ENCODE measurements around the gene IGF1R.
A peak's percentile ranks its signal among the peaks of the same experiment; 100 is the strongest.
"Not testable (repeated sequence)": the region's sequence is repeated elsewhere in the genome, so short reads cannot be mapped to it uniquely, and the experiment has no call there.

The IGF1R gene

GRCh38 chr15:98647774-98648653 is at the start of gene IGF1R:
TSS of gene IGF1R (plus strand) at chr15:98648539. CDS start at chr15:98649582, 1,043 bp downstream.
- no peak for FAIRE-seq

DNA sequence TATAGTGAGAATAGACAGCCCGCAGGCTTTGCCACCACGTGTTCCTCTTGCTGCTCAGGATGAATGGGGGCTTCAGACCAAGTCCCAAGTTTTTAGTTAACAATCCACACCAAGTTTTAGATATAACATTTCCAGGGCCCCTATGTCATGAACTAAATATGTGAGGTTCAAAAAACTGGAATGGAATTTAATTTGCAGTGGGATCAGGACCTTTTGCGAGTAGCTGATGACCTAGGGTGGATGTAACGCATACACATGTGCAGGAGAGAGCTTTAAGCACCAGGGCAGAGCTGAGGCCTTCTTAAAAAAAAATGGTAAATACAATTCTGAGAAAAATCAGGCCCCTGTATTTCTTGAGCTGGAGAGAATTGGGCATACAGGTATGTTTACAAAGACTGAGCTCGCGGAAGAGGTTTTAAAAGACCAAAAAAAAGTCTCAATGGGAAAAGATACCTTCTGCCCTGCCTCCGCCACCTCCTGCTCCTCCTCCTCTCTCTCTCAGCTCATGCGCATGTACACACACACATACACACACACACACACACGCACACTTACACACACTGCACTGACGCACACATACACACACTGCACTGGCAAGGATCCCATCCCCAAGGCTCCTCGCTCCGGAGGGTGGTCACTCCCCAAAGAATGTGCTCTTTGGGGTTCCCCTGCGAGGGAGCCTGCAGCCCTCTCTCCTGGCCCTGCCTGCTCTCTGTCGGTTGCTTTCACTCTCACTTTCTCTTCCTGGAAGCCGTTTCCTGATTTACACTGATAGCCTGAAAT is 48.2 kb upstream of the IGF1R start:
- FAIRE-seq = no peak

DNA sequence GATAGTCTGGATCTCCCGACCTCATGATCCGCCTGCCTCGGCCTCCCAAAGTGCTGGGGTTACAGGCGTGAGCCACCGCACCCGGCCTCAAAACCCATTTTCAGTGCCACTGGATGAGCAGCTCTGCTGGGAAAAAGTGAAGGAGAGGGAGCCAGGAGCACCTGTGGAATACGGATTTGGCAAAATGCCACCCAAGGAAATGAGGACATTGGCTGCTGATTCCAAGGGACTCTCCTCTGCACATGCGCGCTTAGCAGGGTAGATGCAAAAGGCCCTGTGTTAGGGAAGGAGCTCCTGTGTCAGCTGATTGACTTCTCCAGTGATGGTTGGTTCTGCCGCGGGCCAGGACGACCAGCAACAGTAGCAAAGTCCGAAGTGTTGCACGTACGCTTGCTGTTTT is 43.4 kb upstream of the IGF1R start:
- no peak for FAIRE-seq

- FAIRE-seq = no peak
Observed at GRCh38 chr15:98609144-98609852, 39.0 kb upstream of the IGF1R start.

- no peak for FAIRE-seq
Observed at GRCh38 chr15:98610991-98611390, 37.3 kb upstream of the IGF1R start.

GRCh38 chr15:98611808-98612207 is 36.5 kb upstream of the IGF1R start:
- FAIRE-seq = no peak

GRCh38 chr15:98612490-98613110 is 35.7 kb upstream of the IGF1R start:
- no peak for FAIRE-seq

- no peak for FAIRE-seq
Observed at GRCh38 chr15:98614681-98615080, 33.7 kb upstream of the IGF1R start.

DNA sequence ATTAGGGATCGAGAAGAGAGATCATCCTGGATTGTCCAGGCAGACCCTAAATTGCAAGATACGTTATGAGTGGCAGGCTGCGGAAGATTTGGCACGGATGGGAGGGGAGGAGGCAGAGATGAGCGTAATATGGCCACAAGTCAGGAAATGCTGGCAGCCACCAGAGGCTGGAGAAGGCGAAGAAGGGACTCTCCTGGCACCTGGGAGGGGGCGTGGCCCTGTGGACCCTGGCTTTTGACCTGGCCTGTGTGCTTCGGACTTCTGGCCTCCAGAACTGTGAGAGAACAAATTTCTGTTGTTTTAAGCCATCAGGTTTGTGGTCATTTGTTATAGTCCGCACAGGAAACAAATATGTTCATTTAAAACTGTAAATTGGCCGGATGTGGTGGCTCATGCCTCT is 31.9 kb upstream of the IGF1R start:
- FAIRE-seq = no peak

DNA sequence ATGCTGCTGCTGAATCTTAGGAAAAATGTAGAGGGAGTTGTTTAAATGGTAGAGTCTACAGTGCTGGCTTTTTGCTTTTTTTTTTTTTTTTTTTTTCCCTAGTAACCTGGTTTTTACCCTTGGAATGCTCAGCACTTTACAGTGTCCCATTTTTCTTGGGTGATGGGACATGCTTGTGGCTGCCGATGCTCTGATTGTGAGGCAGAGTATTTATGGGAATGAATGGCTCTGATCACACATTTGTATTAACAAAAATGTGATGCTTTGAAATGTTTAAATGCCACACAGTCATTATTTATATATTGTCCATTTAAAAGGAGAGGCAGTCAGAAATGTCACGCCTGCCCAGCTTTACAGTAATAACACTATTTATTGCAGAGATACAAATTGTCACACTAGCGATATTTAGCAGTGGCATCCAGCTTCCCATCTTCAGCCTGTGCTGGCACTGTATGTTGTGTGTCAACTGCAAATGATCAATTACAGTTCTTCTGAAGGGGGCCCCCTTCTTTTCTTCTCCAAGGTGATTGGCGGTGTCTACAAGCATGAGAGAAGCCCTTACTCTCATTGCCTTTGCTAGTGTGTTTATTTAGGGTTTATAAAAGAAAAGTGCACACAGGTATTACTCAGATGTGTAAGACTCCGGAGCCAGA is 30.9 kb upstream of the IGF1R start:
- no peak for FAIRE-seq

DNA sequence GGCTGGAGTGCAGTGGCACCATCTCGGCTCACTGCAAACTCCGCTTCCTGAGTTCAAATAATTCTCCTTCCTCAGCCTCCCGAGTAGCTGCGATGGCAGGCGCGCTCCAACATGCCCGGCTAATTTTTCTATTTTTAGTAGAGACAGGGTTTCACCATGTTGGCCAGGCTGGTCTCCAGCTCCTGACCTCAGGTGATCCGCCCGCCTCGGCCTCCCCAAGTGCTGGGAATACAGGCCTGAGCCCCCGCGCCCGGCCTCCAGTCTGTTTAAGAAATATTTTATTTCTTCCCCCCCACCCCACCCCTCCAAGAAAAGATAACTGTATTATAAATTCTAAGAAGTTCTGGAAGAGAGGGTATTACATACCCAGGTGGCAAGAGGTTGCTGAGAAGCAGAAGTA is 29.8 kb upstream of the IGF1R start:
- FAIRE-seq = not testable (repeated sequence)

GRCh38 chr15:98620020-98620419 is 28.3 kb upstream of the IGF1R start:
- FAIRE-seq = no peak

DNA sequence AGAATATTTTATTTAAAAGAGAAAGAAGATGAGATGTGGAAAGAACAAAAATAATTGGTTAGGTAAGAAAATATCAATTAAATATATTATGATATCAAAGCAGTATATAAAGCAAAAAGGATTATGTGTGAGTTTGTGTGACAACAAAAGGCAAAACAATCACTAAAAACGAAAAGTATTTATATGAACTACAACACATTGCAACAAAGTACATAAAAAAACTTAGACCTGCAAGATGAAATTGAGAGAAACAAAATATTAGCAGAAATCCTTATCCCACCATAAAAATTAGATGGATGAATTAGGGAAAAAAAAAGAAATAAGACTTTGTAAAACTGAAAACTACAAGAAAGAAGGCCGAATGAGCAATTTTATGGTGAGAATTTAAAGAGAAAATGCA is 27.3 kb upstream of the IGF1R start:
- FAIRE-seq = no peak

DNA sequence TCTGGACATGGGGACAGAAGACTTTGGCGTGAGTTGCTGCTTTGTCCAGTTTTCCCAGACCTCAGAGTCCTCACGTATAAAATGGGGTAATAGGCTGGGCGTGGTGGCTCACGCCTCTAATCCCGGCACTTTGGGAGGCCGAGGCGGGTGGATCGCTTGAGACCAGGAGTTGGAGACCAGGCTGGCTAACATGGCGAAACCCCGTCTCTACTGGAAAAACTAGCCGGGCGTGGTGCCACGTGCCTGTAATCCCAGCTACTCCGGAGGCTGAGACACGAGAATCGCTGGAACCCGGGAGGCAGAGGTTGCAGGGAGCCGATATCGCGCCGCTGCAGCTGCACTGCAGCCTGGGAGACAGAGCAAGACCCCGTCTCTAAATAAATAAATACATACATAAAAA is 22.7 kb upstream of the IGF1R start:
- FAIRE-seq = no peak

DNA sequence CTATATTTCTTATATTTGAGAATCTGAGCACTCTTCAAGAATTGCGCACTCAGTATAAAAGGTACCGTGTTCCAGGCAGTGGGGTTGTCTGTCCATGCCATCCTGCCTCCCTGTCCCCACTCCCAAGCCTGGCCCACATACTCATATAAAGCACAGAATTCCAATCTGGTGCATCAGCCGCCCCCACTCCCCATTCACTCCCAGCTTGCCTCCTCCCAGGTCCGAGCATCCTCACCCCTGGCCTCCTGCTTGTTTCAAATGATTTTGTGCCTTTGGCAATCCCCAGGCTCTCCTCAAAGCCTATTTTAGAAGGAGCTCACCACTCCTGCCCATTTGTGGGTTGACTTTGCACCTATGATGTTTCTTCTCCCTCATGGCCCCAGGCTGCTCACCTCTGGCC is 22.2 kb upstream of the IGF1R start:
- FAIRE-seq = no peak

DNA sequence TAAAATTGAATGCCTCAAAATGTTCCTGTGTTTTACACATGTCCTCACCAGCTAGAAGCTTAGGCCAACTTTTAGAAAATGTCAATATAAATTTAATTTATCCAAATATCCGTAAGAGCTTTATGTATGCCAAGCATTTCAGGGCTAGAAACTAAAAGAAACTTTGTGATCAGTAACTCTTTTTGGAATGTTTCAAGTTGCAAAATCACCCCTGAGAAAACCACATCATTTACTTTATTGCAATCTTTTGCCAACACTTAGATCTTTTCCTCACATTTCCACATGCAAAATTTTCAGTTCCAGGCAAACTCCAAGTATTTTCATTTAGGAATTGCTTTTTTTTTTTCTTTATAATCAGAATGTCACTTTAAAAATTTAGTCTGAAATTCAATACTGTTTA is 20.1 kb upstream of the IGF1R start:
- no peak for FAIRE-seq

GRCh38 chr15:98635848-98636247 is 12.5 kb upstream of the IGF1R start:
- FAIRE-seq = no peak

GRCh38 chr15:98643115-98643514 is 5.2 kb upstream of the IGF1R start:
- FAIRE-seq = no peak

- peak; percentile 9 for FAIRE-seq
Observed at GRCh38 chr15:98646546-98647025, 1.8 kb upstream of the IGF1R start.

GRCh38 chr15:98647026-98647773 is 1.1 kb upstream of the IGF1R start:
- FAIRE-seq = no peak

DNA sequence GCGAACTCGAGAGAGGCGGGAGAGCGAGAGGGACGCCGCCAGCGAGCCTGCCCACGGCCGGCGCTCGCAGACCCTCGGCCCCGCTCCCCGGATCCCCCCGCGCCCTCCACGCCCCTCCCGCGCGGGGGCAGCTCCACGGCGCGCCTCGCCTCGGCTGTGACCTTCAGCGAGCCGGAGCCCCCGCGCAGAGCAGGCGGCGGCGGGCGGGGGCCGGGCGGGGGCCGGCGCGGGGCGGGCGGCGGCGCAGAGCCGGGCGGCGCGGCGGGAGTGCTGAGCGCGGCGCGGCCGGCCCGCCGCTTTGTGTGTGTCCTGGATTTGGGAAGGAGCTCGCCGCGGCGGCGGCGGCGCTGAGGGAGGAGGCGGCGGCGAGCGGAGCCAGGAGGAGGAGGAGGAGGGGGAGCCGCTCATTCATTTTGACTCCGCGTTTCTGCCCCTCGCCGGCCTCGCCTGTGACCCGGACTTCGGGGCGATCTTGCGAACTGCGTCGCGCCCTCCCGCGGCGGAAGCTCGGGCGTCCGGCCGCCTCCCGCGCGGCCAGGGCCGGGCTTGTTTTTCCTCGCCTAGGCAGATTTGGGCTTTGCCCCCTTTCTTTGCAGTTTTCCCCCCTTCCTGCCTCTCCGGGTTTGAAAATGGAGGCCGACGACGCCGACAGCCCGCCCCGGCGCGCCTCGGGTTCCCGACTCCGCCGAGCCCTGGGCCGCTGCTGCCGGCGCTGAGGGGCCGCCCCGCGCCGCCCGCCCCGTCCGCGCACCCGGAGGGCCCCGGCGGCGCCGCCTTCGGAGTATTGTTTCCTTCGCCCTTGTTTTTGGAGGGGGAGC is 524 bp downstream of the IGF1R start:
- no peak for FAIRE-seq

Data from TTC549 (cell line).